ENCODE results near the gene STX1A.

Gene STX1A

DNA sequence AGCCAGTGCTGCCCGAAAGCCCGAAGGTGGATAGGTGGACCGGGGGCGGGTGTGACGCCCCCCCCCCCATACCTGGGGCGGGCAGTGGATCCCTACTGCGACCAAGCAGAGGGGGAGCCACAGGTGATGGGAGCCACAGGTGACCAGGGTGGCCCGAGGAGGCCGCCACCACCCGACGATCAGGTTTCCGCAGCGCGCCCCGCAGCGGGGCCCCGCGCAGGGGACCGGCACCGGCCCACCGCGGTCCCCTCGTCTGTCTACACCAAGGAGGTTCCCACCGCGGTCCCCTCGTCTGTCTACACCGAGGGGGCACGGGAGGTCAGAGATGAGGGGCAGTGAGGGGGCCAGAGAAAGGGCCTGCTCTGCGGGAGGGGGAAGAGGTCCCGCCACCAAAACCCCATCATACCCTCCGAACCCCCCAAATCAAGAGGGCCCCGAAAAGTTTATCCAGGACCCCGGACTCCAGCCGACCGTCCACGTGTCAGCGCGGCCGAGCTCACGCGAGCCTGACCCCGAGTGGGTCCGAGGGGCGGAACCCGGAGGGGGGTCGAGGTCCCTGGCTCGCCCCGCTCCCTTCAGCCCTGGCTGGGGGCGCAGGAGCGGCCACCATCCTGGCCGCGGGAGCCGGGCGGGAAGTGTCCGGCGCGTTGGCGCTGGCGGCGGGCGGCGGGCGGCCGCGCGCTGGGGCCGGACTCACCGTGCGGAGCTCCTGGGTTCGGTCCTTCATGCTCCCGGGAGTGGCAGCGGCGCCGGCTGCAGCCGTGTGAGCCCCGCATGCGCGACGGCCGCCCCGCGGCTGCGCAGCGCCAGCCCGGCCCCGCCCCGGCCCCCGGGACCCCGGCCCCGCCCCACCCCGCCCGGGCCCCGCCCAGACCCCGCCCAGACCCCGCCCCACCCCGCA is at the start of gene STX1A:
TSS of gene STX1A (minus strand) at position 765 of the 901 bp plus-strand sequence. CDS start at position 727, 38 bp downstream.
- DNase-seq: peak; percentile 73

DNA sequence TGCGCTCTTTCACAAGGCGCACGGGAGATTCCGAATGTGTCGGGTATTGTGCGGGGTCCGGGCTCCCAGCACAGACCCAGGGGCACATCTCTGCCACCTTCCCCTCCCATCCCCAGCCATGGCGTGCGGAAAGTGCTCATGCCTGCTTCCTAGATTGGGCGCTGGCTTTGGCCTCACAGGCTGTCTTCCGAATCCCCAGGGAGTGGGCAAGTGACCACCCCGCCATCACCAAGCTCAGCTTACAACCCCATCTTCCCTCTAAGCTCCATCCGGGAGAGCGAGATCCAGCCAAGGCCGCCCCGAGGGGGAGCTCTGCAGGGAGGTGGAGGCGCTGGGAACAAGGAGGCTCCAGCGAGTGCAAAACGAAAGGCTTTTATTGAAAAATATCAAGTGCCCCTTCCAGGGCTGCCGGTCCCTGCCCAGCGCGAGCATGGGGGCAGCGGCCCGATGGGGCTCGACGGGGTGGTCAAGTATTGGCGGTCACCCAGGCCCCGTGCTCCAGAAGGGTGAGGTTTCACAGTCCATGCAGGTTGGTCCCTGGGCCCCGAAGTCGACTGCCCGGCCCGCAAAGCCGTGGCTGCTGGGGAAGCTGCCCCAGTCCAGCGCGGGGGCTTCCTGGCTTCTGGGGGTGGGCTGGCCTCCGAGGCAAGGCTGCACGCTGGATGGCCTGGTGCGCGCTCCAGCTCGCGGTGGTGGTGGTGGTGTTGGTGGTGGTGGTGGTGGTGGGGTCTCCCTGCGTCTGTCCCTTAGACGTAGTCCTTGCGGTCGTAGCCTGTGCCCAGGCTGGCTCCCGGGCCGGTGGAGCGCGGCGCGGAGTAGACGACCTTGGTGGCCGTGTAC is 49.4 kb upstream of the STX1A start:
- no peak for DNase-seq

DNA sequence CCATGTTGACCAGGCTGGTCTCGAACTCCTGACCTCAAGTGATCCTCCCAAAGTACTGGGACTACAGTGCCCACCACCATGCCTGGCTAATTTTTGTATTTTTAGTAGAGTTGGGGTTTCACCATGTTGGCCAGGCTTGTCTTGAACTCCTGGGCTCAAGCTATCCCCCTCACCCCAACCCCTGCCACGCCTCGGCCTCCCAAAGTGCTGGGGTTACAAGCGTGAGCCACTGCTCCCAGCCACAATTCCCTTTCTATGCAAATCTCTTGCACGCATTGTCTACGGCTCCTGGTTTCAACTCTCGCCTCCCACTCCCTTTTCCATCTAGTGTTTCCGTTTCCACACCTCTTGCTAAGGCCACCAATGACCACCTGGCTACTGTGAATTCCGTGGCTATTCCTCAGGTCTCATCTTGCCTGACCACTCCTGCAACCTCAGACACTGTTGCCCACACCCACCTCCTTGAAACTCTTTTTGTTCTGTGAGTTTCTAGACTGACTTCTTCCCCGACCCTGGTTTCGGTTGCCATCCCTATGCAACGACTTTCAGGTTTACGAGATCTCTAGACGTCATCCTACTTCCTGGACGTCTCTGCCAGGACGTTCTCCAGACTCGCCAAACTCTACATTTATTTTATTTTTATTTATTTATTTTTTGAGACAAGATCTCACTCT is 47.2 kb upstream of the STX1A start:
- no peak for DNase-seq

DNA sequence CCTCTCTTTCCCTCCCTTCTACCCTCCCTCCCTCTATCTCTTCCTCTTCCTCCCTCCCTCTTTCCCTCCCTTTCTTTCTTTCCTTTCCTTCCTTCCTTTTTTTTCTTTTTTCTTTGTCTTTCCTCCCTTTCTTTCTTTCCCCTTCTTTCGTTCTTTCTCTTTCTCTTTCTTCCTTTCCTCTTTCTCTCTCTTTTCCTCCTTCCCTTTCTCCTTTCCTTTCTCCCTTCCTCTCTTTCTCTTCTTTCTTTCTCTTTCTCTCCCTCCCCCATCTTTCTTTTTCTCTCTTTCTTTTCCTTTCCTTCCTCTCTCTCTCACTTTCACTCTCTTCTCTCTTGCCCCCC is 43.2 kb upstream of the STX1A start:
- DNase-seq: no peak

DNA sequence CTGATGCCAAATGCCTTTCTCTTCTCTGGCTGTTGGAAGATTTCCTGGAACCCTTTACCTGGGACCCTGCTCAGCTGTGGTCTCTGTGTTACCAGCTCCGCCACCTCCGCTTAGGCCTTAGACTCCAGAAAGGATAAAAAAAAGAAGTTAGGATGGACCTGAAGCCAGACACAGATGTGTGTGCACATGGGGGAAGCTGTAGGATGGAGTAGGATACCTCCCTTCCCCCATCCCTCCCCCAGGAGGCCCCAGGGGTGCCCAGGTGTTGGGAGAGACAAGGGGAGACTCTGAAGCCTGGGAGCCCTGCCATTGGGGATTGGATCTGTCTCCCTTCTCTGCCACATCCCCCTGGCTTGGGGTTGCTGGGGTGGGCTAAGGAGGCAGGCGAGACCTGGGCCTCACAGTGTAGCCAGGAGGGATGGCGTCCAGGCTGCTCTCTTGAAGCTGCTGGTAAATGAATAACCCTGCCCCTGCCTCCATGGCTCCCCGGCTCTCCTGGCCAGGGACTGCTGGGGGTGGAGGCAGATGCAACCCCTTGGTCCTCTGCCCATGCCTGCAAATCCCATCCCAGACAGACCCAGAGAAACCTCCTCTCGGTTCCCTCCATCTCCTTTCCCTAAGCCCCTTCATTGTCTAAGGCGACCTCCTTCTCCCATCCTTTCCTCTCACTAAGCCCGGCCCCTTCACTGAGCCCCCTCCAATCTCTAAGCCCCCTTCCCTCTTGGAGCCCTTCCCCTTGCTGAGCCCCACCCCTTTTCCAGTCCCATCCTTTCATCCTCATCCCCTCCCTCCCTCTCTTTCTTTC is 42.6 kb upstream of the STX1A start:
- DNase-seq: no peak

DNA sequence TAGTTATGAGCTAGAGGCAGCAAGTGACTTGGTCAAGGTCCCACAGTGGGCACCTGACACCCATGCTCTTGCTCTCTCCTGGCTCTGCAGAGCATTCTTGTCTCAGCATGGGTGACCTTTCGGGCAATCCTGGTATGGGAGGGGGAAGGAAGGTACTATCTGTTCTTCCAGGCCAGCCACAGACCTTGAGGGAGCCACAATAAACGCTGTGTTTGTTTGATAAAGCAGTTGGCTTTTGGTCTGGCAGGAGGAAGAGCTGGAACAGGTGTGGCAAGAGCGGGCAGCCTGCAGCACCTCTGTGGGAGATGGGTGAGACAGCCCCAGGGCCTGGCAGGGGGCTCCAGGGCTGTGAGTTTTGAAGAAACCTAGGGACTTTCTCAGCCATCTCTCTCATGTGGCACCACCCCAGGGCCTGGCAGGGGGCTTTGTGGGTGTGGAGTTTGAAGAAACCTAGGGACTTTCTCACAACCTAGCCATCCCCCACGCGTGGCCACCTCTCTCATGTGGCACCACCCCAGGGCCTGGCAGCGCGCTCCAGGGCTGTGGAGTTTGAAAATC is 39.2 kb upstream of the STX1A start:
- DNase-seq: no peak

DNA sequence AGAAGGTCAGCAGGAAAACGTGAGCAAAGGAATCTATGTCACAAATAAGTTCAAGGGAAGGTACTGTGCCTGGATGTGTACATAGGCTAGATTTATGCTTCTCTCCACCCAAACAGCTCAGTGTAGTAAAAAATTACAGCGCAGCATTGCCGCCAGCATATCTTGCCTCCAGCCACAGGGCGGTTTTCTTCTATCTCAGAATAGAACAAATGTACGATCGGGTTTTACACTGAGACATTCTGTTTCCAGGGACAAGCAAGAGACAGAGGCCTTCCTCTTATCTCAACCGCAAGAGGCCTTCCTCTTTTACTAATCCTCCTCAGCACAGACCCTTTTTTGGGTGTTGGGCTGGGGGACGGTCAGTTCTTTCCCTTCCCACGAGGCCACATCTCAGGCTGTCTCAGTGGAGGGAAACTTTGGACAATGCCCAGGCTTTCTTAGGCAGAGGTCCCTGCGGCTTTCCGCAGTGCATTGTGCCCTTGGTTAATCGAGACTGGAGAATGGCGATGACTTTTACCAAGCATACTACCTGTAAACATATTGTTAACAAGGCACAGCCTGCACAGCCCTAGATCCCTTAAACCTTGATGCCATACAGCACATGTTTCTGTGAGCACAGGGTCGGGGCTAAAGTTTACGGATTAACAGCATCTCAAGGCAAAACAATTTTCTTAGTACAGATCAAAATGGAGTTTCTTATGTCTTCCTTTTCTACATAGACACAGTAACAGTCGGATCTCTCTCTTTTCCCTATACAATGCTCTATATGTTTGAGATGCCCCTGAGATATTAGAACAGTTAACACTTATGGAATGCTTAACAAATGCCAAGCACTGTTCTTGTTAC is 30.7 kb upstream of the STX1A start:
- DNase-seq: no peak

DNA sequence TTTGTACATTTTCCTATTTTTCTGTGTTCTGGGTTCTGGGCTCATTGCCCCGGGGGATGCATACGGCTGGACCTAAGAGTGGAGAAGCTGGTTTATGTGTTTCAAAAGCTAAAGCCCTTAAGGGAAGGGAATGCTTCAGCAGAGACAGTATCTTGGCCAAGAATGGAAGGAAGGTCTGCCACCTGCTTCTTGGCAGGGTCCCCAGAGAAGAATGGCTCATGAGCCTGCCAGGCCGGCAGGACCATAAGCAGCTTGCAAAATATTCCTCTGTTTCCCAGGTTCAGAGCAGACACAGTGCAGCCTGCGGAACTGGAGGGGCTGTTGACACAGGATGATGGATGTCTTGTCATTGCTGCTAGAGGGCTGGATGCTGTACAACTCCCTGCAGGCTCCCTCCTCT is 26.9 kb upstream of the STX1A start:
- no peak for DNase-seq

DNA sequence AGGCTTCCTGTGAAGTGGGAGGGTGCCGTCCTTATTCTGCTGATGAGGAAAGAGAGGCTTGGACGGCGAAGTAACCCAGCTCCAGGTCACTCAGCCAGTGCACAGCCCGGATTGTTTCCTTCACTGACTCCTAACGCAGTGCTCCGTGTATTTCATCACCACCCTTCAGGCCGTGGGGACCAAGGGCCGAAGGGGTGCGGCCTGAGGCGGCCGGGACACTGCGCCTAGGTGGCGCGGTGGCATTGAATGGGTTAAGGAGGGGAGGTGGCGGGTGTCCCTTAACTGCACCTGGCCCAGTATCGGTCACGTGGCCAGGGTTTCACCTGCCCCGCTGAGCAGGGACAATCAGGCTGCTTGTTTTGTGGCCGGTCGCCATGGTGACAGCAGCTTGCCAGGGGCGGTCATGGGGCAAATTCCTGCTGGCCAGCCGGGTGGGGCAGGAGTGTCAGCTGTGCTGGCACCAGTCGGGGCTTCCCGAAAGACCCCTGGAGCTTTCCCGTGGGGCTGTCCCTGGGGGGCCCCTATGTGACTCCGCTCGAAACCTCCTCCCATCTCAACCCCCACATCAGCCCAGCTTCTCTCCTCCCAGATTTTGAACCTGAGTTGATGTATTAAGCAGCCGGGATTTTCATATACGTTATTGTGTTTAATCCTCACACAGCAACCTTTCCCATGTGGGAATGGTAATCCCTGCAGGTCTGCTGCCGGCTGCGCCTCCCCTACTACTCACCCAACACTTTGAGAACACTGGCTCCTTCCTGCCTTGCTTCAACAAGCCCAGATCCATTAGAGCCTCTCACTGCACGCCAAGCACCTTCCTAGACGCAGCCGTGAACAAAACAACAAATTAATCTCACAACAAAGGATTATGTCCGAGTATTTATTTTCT is 23.5 kb upstream of the STX1A start:
- peak; percentile 97 for DNase-seq

DNA sequence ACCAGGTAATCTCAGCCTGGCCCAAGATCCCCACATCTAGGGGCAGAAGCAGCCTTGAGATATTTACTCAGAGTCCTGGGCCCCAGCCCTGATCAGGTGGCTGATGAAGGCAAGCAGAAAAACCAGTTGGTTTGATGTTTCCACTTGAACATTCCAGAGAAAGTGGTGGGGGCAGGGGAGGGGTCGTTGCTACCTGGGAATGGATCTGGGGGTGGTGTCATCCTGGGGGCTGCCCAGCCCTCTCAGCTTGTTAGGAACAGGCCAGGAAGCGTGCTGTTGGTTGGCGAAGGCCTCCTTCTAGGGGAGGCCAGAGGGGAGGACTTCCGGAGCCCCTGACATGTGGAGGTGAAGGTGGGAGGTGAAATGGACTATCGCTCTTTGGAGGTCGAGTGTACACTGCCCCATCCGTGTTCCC is 22.9 kb upstream of the STX1A start:
- DNase-seq: peak; percentile 45

DNA sequence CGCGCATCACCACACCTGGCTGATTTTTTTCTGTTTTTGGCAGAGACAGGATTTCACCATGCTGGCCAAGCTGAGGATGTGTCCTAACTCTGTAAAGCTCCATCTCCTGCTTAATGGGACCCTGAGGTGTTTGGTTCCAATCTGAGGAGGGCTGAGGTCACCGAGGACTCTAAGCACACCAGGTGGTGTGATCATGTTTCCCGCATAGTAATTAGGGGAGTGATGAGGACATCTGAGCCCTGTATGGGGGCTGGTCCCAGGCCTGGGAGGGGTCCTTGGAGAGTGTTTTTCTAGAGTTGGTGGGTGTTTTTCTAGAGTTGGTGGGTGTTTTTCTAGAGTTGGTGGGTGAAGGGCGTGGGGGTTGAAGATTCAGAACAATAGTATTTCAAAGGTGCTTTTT is 22.1 kb upstream of the STX1A start:
- DNase-seq: peak; percentile 77

DNA sequence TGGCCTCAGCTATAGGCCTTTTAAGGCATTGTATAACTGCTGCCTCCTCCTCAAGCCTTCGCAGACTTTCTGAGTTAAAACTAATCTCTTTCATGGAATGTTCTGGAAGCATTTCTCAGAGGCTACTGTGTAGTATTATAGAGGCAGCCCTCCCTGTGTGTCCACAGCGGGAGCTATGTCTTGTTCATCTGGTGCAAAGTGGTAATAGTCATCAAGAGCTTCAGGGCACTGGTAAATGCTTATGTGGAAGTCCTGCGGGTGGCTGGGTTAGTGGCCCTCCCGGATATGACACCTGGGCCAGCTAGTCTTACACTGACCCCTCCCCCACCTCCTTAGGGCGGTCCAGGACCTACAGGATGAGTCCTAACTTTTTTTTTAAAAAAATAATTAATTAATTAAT is 21.3 kb upstream of the STX1A start:
- DNase-seq: no peak

DNA sequence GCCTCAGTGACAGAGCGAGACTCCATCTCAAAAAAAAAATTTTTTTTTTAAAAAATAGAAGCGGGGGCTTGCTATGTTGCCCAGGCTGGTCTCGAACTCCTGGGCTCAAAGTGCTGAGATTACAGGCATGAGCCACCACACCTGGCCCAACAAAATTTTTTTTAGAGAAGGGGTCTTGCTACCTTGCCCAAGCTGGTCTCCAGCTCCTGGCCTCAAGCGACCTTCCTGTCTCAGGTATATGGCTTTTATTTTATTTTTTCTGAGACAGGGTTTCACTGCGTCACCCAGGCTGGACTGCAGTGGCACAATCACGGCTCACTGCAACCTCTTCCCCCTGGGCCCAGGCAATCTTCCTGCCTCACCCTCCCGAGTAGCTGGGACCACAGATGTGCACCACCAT is 20.7 kb upstream of the STX1A start:
- no peak for DNase-seq

DNA sequence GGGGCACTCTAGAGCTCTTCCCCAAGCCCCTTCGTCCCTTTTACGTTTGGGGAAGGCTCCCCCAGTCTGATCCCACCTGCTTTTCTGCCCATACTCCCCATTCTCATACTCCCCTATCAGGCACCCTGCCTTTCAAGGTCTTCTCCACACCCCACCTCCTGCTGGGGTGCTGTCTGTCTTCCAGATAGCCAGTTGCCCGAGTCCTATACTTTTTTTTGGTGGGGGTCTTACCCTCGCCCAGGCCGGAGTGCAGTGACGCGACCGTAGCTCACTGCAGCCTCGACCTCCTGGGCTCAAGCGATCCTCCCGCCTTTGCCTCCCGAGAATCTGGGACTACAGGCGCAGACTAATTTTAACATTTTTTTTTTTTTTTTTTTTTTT is 19.9 kb upstream of the STX1A start:
- DNase-seq: no peak

DNA sequence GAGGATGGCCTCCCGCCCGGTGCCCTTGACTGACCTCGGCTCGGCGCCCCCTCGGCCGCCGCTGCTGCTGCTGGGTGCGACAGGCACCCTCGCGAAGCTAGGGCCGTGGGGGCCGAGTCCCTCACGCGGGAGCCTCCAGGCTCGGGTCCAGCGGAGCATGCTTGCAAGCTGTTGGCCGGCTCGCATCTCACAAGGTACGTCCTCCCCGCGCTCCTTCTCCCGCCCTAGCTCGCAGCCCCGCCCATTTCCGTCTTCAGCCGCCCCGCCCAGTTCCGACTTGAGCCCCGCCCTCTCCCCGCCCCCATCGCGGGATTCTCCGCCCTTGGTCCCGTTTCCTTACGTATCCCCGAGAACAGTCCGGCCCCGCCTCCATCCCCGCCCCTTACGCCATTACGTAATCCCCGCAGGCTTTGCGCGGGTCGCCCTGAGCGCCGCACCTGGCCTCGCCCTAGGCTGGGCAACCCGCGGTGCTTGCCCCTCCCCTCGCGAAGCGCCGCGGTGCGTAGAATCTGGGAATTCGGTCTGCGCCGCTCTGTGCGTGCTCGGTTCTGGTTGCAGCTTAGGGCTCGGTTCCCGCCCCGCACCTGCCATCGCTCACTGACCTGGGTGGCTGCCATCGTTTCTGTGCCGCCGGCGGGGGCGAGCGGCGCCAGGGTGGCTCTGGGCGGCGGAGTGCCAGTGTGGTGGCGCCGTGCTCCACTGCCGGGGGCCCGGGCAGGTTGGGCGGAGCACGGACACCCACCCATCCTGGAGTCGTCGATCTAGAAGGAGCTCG is 19.3 kb upstream of the STX1A start, which contains the start of gene ABHD11:
TSS of gene ABHD11 (minus strand) at position 191 of the 775 bp plus-strand sequence. CDS start at position 159, 32 bp downstream.
- peak; percentile 99 for DNase-seq

DNA sequence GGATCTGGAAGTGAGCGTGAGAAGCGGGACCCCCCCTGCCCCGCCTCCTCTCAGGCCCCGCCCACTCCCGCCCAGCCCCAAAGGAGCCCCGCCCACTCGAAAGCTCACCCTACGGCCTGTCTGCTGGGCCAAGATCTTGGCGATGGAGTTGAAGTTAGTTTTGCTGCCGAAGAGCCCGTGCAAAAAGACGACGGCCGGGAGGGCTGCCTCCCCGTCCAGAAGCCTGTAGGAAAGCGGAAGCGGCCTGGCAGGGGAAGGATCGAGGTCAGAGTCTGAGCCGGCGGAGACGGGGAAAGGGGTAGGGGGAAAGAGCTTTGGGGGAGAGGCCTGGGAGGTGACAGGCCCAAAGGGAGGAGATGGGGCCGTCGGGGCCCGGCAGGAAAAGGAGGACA is 18.7 kb upstream of the STX1A start:
- DNase-seq: peak; percentile 61

DNA sequence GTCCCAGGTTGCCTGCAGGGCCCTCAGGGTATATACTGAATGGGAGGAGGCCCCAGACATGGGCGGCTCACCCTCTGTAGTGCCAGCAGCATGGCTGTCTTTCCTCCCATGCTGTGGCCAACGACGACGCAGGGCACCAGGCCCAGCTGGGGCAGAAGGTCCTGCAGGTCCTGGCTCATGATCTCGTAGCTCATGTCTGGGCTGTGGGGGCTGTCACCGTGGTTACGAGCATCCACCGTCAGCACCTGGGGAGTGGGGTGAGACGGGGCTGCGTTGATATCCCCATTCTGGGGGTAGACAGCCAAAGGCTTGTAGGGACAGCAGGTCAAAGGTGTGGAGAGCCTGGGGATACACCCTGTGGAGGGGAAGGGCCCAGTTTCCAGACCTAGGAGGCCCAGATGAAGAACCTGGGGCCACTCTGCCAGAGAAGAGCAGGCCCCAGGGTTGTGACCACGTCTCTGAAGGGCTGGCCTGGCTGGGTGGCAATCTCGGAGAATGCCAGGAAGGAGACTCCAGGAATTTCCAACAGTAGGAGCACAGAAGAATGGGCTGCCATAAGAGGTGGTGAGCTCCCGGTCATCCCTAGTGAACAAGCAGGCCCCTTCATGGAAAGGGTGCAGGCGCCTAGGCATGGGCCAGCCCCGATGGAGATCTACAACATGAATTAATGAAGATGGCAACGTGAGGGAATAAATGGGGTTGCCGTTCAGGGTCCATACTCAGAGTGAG is 18.2 kb upstream of the STX1A start:
- DNase-seq: no peak

DNA sequence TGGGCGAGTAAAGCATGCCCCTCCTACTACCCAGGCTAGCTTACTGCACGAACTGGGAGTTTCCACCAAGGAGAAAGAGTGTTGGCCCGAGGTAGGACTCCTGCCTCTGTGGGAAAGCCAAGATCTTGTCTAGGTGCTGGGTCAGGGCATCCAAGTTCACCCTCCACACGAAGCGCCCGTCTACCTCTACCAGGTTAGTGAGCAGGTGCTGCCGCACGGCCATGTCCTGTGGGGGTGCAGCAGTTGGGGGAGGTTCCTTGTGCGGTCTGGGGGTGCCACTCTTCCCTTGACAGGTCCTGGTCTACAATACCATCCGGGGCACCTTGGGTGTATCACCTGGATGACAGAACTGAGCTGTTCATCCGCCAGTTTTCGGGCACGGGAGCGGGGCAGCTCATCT is 17.4 kb upstream of the STX1A start:
- DNase-seq: no peak

DNA sequence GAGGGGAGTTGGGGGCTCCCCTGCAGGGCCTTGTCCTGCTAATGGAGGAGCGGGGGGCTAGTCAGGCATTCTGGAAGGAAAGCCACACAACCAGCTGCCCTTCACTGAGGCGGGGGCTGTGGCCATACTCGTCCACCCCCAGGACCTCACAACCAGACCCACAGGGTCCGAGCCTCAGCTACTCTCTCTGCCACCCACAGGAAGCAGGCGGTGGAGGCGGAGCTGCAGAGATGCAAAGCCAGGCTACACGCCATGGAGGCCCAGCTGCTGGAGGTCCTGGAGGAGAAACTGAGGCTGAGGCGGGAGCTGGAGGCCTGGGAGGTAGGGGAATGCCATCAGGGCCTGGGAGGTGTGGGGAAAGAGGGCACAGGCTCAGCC is 16.0 kb upstream of the STX1A start:
- DNase-seq: no peak

Measured in NCI-H345 (cell line).